IMR-90 (cell line): ENCODE measurements around the gene TPRKB. TPM values are rescaled to one million over a fixed set of nuclear protein-coding genes. Genes with fewer than 3 reads are reported as not detected.
"Not testable (repeated sequence)": the region's sequence is repeated elsewhere in the genome, so short reads cannot be mapped to it uniquely, and the experiment has no call there.

Experiments
- ATAC-seq: fragments of 200-7000 bp; cut with Tn5 transposase; 2 replicates; pipeline ENCODE4 v1.9.1; 2020; ENCODE audit warnings: low read depth, mild to moderate bottlenecking, moderate library complexity
- BruUV-seq: library from RNA; stranded (reverse); fragments of 400-500 nt; replicated peaks from 2 replicates; lab custom pipeline; 2021; lab: Mats Ljungman, UMichigan
- CTCF ChIA-PET: fragments of 300-600 bp; formaldehyde crosslinking; extraction: SDS; loops from one replicate; lab custom pipeline; 2021; ENCODE audit warnings: antibody characterized with exemption; lab: Yijun Ruan, JAX
- POLR2A ChIA-PET: fragments of 300-600 bp; sonication (Branson Sonifier 250); formaldehyde crosslinking; loops from one replicate; lab custom pipeline; 2022; ENCODE audit warnings: antibody characterized with exemption; ENCODE audit not compliant: unreplicated experiment; lab: Charles Lee
- DNase-seq: peaks from one replicate; pipeline ENCODE4 v3.0.0; 2013
- H2AFZ ChIP-seq: replicated peaks from 2 replicates; pipeline ENCODE3; 2013; ENCODE audit warnings: low read length, mild to moderate bottlenecking; ENCODE audit not compliant: poor library complexity
- H2AK5ac ChIP-seq: 2 replicates; pipeline ENCODE4 v1.6.1; 2013; ENCODE audit warnings: low read depth, low read length, inconsistent platforms
- H2AK9ac ChIP-seq: replicated peaks from 2 replicates; pipeline ENCODE3; 2013; ENCODE audit warnings: mild to moderate bottlenecking, low read depth, low read length, moderate library complexity; ENCODE audit not compliant: poor library complexity
- H2BK120ac ChIP-seq: 2 replicates; pipeline ENCODE4 v1.6.1; 2013; ENCODE audit warnings: low read depth, low read length, inconsistent platforms
- H2BK15ac ChIP-seq: 3 replicates; pipeline ENCODE4 v1.6.1; 2013; ENCODE audit warnings: low read depth, low read length, inconsistent platforms
- H2BK20ac ChIP-seq: 2 replicates; pipeline ENCODE4 v1.6.1; 2013; ENCODE audit warnings: low read depth, mild to moderate bottlenecking, inconsistent platforms, low read length, moderate library complexity
- H2BK5ac ChIP-seq: 2 replicates; pipeline ENCODE4 v1.6.1; 2013; ENCODE audit warnings: mild to moderate bottlenecking, low read depth, low read length, inconsistent platforms; ENCODE audit not compliant: poor library complexity, severe bottlenecking
- H3K14ac ChIP-seq: replicated peaks from 2 replicates; pipeline ENCODE4 v1.6.1; 2013; ENCODE audit warnings: low read depth, low read length, inconsistent platforms
- H3K18ac ChIP-seq: 2 replicates; pipeline ENCODE4 v1.6.1; 2013; ENCODE audit warnings: low read depth, low read length, control low read depth
- H3K23ac ChIP-seq: 2 replicates; pipeline ENCODE4 v1.6.1; 2013; ENCODE audit warnings: low read depth, low read length, inconsistent platforms
- H3K27ac ChIP-seq: 2 replicates; pipeline ENCODE4 v1.5.1; 2013; ENCODE audit warnings: mild to moderate bottlenecking, control low read depth, low read length; ENCODE audit not compliant: insufficient read depth
- H3K27me3 ChIP-seq: 2 replicates; pipeline ENCODE4 v1.6.1; 2013; ENCODE audit warnings: low read length; ENCODE audit not compliant: control insufficient read depth, insufficient read depth
- H3K36me3 ChIP-seq: 2 replicates; pipeline ENCODE4 v1.6.1; 2013; ENCODE audit warnings: low read length, mixed read lengths; ENCODE audit not compliant: control insufficient read depth, insufficient read depth
- H3K4ac ChIP-seq: 2 replicates; pipeline ENCODE4 v1.6.1; 2013; ENCODE audit warnings: low read depth, low read length, inconsistent platforms
- H3K4me1 ChIP-seq: 2 replicates; pipeline ENCODE4 v1.6.1; 2013; ENCODE audit warnings: low read length, mixed read lengths; ENCODE audit not compliant: control insufficient read depth, insufficient read depth
- H3K4me2 ChIP-seq: 2 replicates; pipeline ENCODE4 v1.6.1; 2013; ENCODE audit warnings: low read depth, mild to moderate bottlenecking, control low read depth, low read length, moderate library complexity
- H3K4me3 ChIP-seq: 2 replicates; pipeline ENCODE4 v1.5.1; 2013; ENCODE audit warnings: low read depth, mild to moderate bottlenecking, control low read depth, low read length, moderate library complexity; ENCODE audit not compliant: insufficient read depth
- H3K56ac ChIP-seq: 2 replicates; pipeline ENCODE4 v1.6.1; 2013; ENCODE audit warnings: low read length, inconsistent platforms; ENCODE audit not compliant: insufficient read depth; ENCODE audit errors: extremely low read depth
- H3K79me1 ChIP-seq, 2 experiments: 2 replicates each; pipeline ENCODE4 v1.6.1; 2013; ENCODE audit warnings: low read length in 2 of 2, inconsistent platforms in 1 of 2, low read depth in 1 of 2
- H3K9ac ChIP-seq: 2 replicates; pipeline ENCODE4 v1.6.1; 2013; ENCODE audit warnings: low read depth, low read length, control low read depth
- H3K9me1 ChIP-seq: 2 replicates; pipeline ENCODE4 v1.6.1; 2013; ENCODE audit warnings: low read length, inconsistent platforms; ENCODE audit not compliant: insufficient read depth
- H3K9me3 ChIP-seq: 2 replicates; pipeline ENCODE4 v1.6.1; 2013; ENCODE audit warnings: low read length; ENCODE audit not compliant: control insufficient read depth, insufficient read depth
- H4K20me1 ChIP-seq: 2 replicates; pipeline ENCODE4 v1.6.1; 2013; ENCODE audit warnings: low read length, inconsistent platforms; ENCODE audit not compliant: insufficient read depth
- H4K5ac ChIP-seq: 2 replicates; pipeline ENCODE4 v1.6.1; 2013; ENCODE audit warnings: mild to moderate bottlenecking, low read depth, low read length, control low read depth
- H4K8ac ChIP-seq, 2 experiments: 2 replicates each; pipeline ENCODE4 v1.6.1; 2013; ENCODE audit warnings: low read depth in 2 of 2, low read length in 2 of 2, control low read depth in 1 of 2, inconsistent platforms in 1 of 2
- H4K91ac ChIP-seq: 2 replicates; pipeline ENCODE4 v1.6.1; 2013; ENCODE audit warnings: low read depth, low read length, inconsistent platforms; ENCODE audit not compliant: insufficient read depth
- NFE2L2 ChIP-seq: fragments of 150-350 bp; IDR thresholded peaks from 2 replicates; pipeline ENCODE4 v1.6.1; 2016; ENCODE audit warnings: low read depth, mild to moderate bottlenecking, low read length
- RFX5 ChIP-seq: IDR thresholded peaks from 2 replicates; pipeline ENCODE4 v1.8.0; 2012; ENCODE audit warnings: low read depth, mild to moderate bottlenecking, low read length, moderate library complexity
- WGBS, 2 experiments: methylation state at CpG; one replicate each; pipeline versions ENCODE4 v1.1.5 to v1.1.7; 2013; ENCODE audit warnings: missing lambda C conversion rate in 2 of 2; ENCODE audit not compliant: insufficient read length in 1 of 2; ENCODE audit errors: extremely low coverage in 2 of 2; 5-methylcytosine and 5-hydroxymethylcytosine counted together
- dilution Hi-C: fragments of 300-500 bp; cut with HindIII; formaldehyde crosslinking; loops from one replicate; pipeline ENCODE4 v1.14.3; 2018; ENCODE audit warnings: low sequenced_read_pairs; ENCODE audit not compliant: unreplicated experiment
- in situ Hi-C: fragments of 300-500 bp; cut with MboI; formaldehyde crosslinking; loops from 3 replicates; pipeline ENCODE4 v1.14.3; 2019; ENCODE audit warnings: low sequenced_read_pairs, inconsistent platforms, mixed read lengths
- intact Hi-C: fragments of 100-400 bp; cut with micrococcal nuclease; formaldehyde crosslinking; loops from 2 replicates; pipeline ENCODE4 v1.10.0; 2022
- polyA plus RNA-seq, 3 experiments: library from polyadenylated mRNA; depleted of rRNA; stranded (reverse); fragments of >200 nt; gene quantifications; 2 replicates each; pipeline ENCODE4 v1.2.3, GENCODE V29; 2012; ENCODE audit warnings: low replicate concordance in 1 of 3
- total RNA-seq: library from RNA; depleted of rRNA; stranded (reverse); fragments of >200 nt; gene quantifications from 2 replicates; pipeline ENCODE4 v1.2.3, GENCODE V29; 2012

TPRKB gene
- total and polyA plus RNA-seq, 2 of the 4 experiments (the other 2 are of a cell fraction), result 35.3 to 37.6 TPM

DNA sequence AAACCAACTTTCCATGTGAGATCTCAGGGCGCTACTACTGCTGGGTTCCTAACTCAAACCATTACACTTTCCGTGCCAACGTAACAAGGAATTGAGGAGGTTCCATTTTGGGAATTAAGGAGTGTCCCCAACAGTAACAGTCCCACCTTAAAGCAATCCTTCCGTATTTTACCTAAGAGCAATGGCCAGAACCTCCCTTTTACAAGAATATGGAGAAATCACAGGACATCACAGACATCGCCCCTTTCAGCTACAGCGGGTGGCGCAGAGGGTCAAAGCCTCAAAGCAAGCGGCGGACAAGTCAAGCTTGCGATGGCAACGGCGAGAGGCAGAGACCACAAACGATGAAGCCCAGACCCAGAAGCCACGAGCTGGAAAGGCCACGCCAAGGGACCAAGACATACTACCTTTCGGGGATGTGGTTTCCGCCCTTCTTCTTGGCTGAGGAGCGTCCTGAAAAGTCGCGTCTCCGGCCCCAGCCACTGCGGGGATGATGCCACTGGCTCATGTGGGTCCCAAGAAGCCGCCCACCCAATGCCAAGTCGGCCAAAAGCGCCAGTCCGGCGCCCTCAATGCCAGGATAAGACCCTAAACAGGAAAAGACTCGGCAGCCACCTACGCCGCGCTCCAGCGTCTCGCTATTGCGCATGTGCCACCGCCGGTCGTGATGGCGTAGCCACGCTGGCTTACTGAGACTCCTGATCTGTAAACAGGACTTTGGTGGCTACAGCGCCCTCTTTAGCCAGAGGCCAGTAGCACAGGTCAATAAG lies 42.5 kb upstream of the TPRKB start, which contains the start of gene DUSP11 (continued):
- TF ChIP-seq NFE2L2 (no peak), RFX5 (no peak)

DNA sequence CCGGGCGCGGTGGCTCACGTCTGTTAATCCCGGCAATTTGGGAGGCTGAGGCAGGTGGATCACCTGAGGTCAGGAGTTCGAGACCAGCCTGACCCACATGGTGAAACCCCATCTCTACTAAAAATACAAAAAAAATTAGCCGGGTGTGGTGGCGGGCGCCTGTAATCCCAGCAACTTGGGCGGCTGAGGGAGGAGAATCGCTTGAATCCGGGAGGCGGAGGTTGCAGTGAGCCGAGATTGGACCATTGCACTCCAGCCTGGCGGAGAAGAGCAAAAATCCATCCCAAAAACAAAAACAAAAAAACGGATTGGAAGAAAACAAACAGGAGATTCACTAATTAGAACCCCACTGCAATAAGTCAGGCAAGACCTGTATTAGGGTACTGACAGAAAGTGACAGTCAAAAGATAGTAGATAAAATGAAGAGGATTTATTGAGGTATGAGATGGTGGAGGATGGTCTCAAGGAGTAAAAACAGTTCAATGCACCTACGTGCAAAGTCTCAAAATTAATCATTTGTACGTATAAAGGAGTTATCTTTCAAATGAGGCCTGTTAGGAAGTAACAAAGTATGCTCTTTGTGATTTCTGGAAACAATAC lies 41.8 kb upstream of the TPRKB start:
- H3K27me3 ChIP-seq, H3K4me1 ChIP-seq, H3K18ac ChIP-seq, H2AFZ ChIP-seq, H2AK9ac ChIP-seq, H2BK20ac ChIP-seq, ATAC-seq, H3K9me3 ChIP-seq, H2BK15ac ChIP-seq, POLR2A ChIA-PET, H3K9me1 ChIP-seq, H2BK120ac ChIP-seq, intact Hi-C loops, H4K20me1 ChIP-seq, in situ Hi-C loops, CTCF ChIA-PET, DNase-seq, H3K27ac ChIP-seq, dilution Hi-C loops: not testable (repeated sequence)
- H3K14ac ChIP-seq, result peak overlapping the region; percentile 97
- peak overlapping the region; percentile 93; the same call in 1 of the 2 replicates for H3K4ac ChIP-seq
- peak overlapping the region; percentile 82 for H3K23ac ChIP-seq
- H3K4me3 ChIP-seq, result peak overlapping the region; percentile 78
- H3K9ac ChIP-seq, result peak overlapping the region; percentile 96; the same call in 1 of the 2 replicates
- TSS peak; percentile 70 for BruUV-seq
- peak overlapping the region; percentile 77 for H3K4me2 ChIP-seq
- WGBS, 2 experiments, result 87% methylated on average over 4 of the region's 18 CpGs; no CpG with 5 or more reads in 1 of the 2 experiments
- H2BK5ac ChIP-seq, result peak overlapping the region; percentile 74
- H3K36me3 ChIP-seq, result peaks cover 10% of the 10 kb centered on the region
- peak overlapping the region; percentile 77; the same call in 1 of the 2 replicates for H4K5ac ChIP-seq
- 0 out of 2 replicates have a peak overlapping the region, but pooled peaks have one; percentile 92 for H2AK5ac ChIP-seq
- peak overlapping the region; percentile 72 to 97 for H4K8ac ChIP-seq
- peak overlapping the region; percentile 78; the same call in 1 of the 2 replicates for H3K56ac ChIP-seq
- peak overlapping the region; percentile 91; the same call in 1 of the 2 replicates for H4K91ac ChIP-seq
- H3K79me1 ChIP-seq, result peaks cover 13 to 29% of the 10 kb centered on the region in 2 experiments; a peak in 3 of 4 replicates
